ES-I3 (cell line): ENCODE results near the gene EHD1.

ENCODE experiments used
- H3K36me3 ChIP-seq: 2 replicates; pipeline ENCODE4 v1.6.1; 2013; ENCODE audit warnings: mild to moderate bottlenecking, low read length, control low read depth, moderate library complexity; ENCODE audit not compliant: insufficient read depth
- H3K4me1 ChIP-seq: 2 replicates; pipeline ENCODE4 v1.6.1; 2013; ENCODE audit warnings: mild to moderate bottlenecking, control low read depth, low read length; ENCODE audit not compliant: insufficient read depth
- H3K9ac ChIP-seq: 2 replicates; pipeline ENCODE4 v1.6.1; 2013; ENCODE audit warnings: low read depth, mild to moderate bottlenecking, low read length, moderate library complexity
- H3K9me3 ChIP-seq: 2 replicates; pipeline ENCODE4 v1.6.1; 2013; ENCODE audit warnings: mild to moderate bottlenecking, low read length, moderate library complexity; ENCODE audit not compliant: control insufficient read depth, insufficient read depth

EHD1 gene

GRCh38 chr11:64916040-64916774, 37.8 kb upstream of the EHD1 start:
- Histone ChIP-seq H3K9ac (peak overlapping the region; percentile 91), H3K36me3 (no peaks in the 10 kb centered on the region), H3K4me1 (no peaks in the 10 kb centered on the region), H3K9me3 (no peaks in the 10 kb centered on the region)

GRCh38 chr11:64915376-64915887, 37.0 kb upstream of the EHD1 start:
- Histone ChIP-seq H3K4me1 (no peaks in the 10 kb centered on the region), H3K9ac (no peak overlapping the region), H3K9me3 (no peaks in the 10 kb centered on the region), H3K36me3 (no peaks in the 10 kb centered on the region)

- Histone ChIP-seq H3K9me3 (no peaks in the 10 kb centered on the region), H3K4me1 (no peaks in the 10 kb centered on the region), H3K36me3 (no peaks in the 10 kb centered on the region), H3K9ac (no peak overlapping the region)
Observed at GRCh38 chr11:64914123-64914522, 35.7 kb upstream of the EHD1 start.

- H3K4me1 ChIP-seq = no peaks in the 10 kb centered on the region
- H3K9ac ChIP-seq = no peak overlapping the region
- no peaks in the 10 kb centered on the region for H3K9me3 ChIP-seq
- H3K36me3 ChIP-seq = no peaks in the 10 kb centered on the region
Observed at GRCh38 chr11:64913171-64913727, 34.8 kb upstream of the EHD1 start.

GRCh38 chr11:64911689-64912088, 33.3 kb upstream of the EHD1 start:
- Histone ChIP-seq H3K4me1 (no peaks in the 10 kb centered on the region), H3K9ac (no peak overlapping the region), H3K36me3 (no peaks in the 10 kb centered on the region), H3K9me3 (no peaks in the 10 kb centered on the region)

GRCh38 chr11:64911142-64911541, 32.7 kb upstream of the EHD1 start:
- Histone ChIP-seq H3K9me3 (no peaks in the 10 kb centered on the region), H3K36me3 (no peaks in the 10 kb centered on the region), H3K4me1 (no peaks in the 10 kb centered on the region), H3K9ac (no peak overlapping the region)

- Histone ChIP-seq H3K9me3 (no peaks in the 10 kb centered on the region), H3K36me3 (no peaks in the 10 kb centered on the region), H3K4me1 (no peaks in the 10 kb centered on the region), H3K9ac (no peak overlapping the region)
Observed at GRCh38 chr11:64910451-64911093, 32.2 kb upstream of the EHD1 start.

- no peaks in the 10 kb centered on the region for H3K36me3 ChIP-seq
- H3K9ac ChIP-seq = no peak overlapping the region
- no peaks in the 10 kb centered on the region for H3K4me1 ChIP-seq
- H3K9me3 ChIP-seq = no peaks in the 10 kb centered on the region
Observed at GRCh38 chr11:64909653-64910343, 31.4 kb upstream of the EHD1 start.

GRCh38 chr11:64908766-64909165, 30.3 kb upstream of the EHD1 start:
- no peaks in the 10 kb centered on the region for H3K36me3 ChIP-seq
- no peaks in the 10 kb centered on the region for H3K4me1 ChIP-seq
- H3K9ac ChIP-seq = no peak overlapping the region
- no peaks in the 10 kb centered on the region for H3K9me3 ChIP-seq

- no peaks in the 10 kb centered on the region for H3K9me3 ChIP-seq
- H3K9ac ChIP-seq = no peak overlapping the region
- no peaks in the 10 kb centered on the region; the same call in 1 of the 2 replicates for H3K36me3 ChIP-seq
- no peaks in the 10 kb centered on the region for H3K4me1 ChIP-seq
Observed at GRCh38 chr11:64906314-64906635, 27.9 kb upstream of the EHD1 start.

- Histone ChIP-seq H3K9me3 (no peaks in the 10 kb centered on the region), H3K36me3 (no peaks in the 10 kb centered on the region; the same call in 1 of the 2 replicates), H3K9ac (no peak overlapping the region), H3K4me1 (no peaks in the 10 kb centered on the region)
Observed at GRCh38 chr11:64905516-64906313, 27.3 kb upstream of the EHD1 start.

GRCh38 chr11:64903291-64903833, 24.9 kb upstream of the EHD1 start:
- H3K9ac ChIP-seq = no peak overlapping the region

GRCh38 chr11:64902102-64902900, 23.9 kb upstream of the EHD1 start:
- Histone ChIP-seq H3K4me1 (no peaks in the 10 kb centered on the region), H3K36me3 (no peaks in the 10 kb centered on the region; the same call in 1 of the 2 replicates), H3K9ac (no peak overlapping the region), H3K9me3 (no peaks in the 10 kb centered on the region)

More at GRCh38 chr11:64903291-64903833, 24.9 kb upstream of the EHD1 start:
- no peaks in the 10 kb centered on the region for H3K9me3 ChIP-seq
- no peaks in the 10 kb centered on the region for H3K4me1 ChIP-seq
- no peaks in the 10 kb centered on the region; the same call in 1 of the 2 replicates for H3K36me3 ChIP-seq
